ENCODE results near the gene TMEM131L. TPM values are rescaled to one million over a fixed set of nuclear protein-coding genes. Genes with fewer than 3 reads are reported as not detected.

TMEM131L gene
- total RNA-seq, 1 experiment from 2014 or later, result 19.7 TPM

GRCh38 chr4:153481478-153481877 lies 15.3 kb downstream of the TMEM131L start:
- RAD21 ChIA-PET (ENCODE audit: low non-redundant PET in 1 of 2, low total read pairs in 2 of 2, uncharacterized antibody in 2 of 2, unreplicated experiment in 2 of 2), result no interaction called here
- H3K9ac ChIP-seq (ENCODE audit: low read length), result no peak overlapping the region
- H3K4me1 ChIP-seq (ENCODE audit: control insufficient read depth in 1 of 2, insufficient read depth in 2 of 2, low read length in 2 of 2), result peaks cover 14 to 24% of the 10 kb centered on the region in 2 experiments
- H3K9me3 ChIP-seq (ENCODE audit: control insufficient read depth in 1 of 2, insufficient read depth in 1 of 2, low read depth in 1 of 2, low read length in 2 of 2), result no peaks in the 10 kb centered on the region
- no peaks in the 10 kb centered on the region for H3K27me3 ChIP-seq (ENCODE audit: insufficient read depth, low read length)
- no peak overlapping the region for H3K4me2 ChIP-seq (ENCODE audit: low read length)
- no peaks in the 10 kb centered on the region for H3K36me3 ChIP-seq (ENCODE audit: control insufficient read depth in 1 of 2, insufficient read depth in 2 of 2, low read length in 2 of 2)
- no peak overlapping the region for H3K27ac ChIP-seq (ENCODE audit: low read depth, low read length)
- H3K4me3 ChIP-seq (replicated peaks in 1 of 2; ENCODE audit: low read depth in 1 of 2, low read length in 2 of 2), result no peak overlapping the region
- TF ChIP-seq CEBPB (IDR thresholded peaks at IDR 0.05; ENCODE audit: low read depth), result no peak
- no peak for TF ChIP-seq EZH2 (IDR thresholded peaks at IDR 0.05)
- no peak for TF ChIP-seq POLR2A (IDR thresholded peaks at IDR 0.05; ENCODE audit: borderline replicate concordance, extremely low read depth, insufficient read depth, insufficient read length)
- TF ChIP-seq SP1 (IDR thresholded peaks at IDR 0.05; ENCODE audit: low read depth), result no peak
- TF ChIP-seq SRF (IDR thresholded peaks at IDR 0.05; ENCODE audit: low read depth), result no peak
- TF ChIP-seq, protein P1, sequence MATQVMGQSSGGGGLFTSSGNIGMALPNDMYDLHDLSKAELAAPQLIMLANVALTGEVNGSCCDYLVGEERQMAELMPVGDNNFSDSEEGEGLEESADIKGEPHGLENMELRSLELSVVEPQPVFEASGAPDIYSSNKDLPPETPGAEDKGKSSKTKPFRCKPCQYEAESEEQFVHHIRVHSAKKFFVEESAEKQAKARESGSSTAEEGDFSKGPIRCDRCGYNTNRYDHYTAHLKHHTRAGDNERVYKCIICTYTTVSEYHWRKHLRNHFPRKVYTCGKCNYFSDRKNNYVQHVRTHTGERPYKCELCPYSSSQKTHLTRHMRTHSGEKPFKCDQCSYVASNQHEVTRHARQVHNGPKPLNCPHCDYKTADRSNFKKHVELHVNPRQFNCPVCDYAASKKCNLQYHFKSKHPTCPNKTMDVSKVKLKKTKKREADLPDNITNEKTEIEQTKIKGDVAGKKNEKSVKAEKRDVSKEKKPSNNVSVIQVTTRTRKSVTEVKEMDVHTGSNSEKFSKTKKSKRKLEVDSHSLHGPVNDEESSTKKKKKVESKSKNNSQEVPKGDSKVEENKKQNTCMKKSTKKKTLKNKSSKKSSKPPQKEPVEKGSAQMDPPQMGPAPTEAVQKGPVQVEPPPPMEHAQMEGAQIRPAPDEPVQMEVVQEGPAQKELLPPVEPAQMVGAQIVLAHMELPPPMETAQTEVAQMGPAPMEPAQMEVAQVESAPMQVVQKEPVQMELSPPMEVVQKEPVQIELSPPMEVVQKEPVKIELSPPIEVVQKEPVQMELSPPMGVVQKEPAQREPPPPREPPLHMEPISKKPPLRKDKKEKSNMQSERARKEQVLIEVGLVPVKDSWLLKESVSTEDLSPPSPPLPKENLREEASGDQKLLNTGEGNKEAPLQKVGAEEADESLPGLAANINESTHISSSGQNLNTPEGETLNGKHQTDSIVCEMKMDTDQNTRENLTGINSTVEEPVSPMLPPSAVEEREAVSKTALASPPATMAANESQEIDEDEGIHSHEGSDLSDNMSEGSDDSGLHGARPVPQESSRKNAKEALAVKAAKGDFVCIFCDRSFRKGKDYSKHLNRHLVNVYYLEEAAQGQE (IDR thresholded peaks at IDR 0.05; ENCODE audit: low read depth), result no peak
- no peak for TF ChIP-seq YY1 (IDR thresholded peaks at IDR 0.05; ENCODE audit: extremely low read depth, insufficient replicate concordance, low read depth, low read length)
- no peak for TF ChIP-seq ELF1 (IDR thresholded peaks at IDR 0.05; ENCODE audit: borderline replicate concordance, low read depth)
- intact Hi-C loops (cut with micrococcal nuclease), result no loop called here
- CTCF ChIA-PET, result no interaction called here
- BruUV-seq (replicated peaks), result no TSS peak
- ATAC-seq (no peak), DNase-seq (ENCODE audit: low read depth, low spot score) (no peak)
- no peaks in the 10 kb centered on the region for H3K9me2 ChIP-seq (ENCODE audit: insufficient read depth)
- no peak overlapping the region for H2AFZ ChIP-seq (ENCODE audit: low read depth, low read length, poor library complexity, severe bottlenecking)
- POLR2A ChIA-PET, result no interaction called here
- no peaks in the 10 kb centered on the region for H4K20me1 ChIP-seq (ENCODE audit: insufficient read depth)
- H3K79me2 ChIP-seq (ENCODE audit: insufficient read depth, low read length), result peaks cover 20% of the 10 kb centered on the region
